HG02885 (cell line): ENCODE measurements around the gene CLRN3.

Experiments
- ATAC-seq: cut with Tn5 transposase; IDR thresholded peaks from one replicate; pipeline ENCODE4 v1.9.1; 2021; ENCODE audit warnings: mild to moderate bottlenecking; ENCODE audit not compliant: unreplicated experiment, poor library complexity

CLRN3 gene, protein sequence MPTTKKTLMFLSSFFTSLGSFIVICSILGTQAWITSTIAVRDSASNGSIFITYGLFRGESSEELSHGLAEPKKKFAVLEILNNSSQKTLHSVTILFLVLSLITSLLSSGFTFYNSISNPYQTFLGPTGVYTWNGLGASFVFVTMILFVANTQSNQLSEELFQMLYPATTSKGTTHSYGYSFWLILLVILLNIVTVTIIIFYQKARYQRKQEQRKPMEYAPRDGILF

GRCh38 chr10:127892743-127893142 lies at the start of gene CLRN3:
Gene CLRN3, minus strand, starts transcription at chr10:127892941. Its CDS starts 157 bp downstream, at chr10:127892784.
- ATAC-seq: no peak

DNA sequence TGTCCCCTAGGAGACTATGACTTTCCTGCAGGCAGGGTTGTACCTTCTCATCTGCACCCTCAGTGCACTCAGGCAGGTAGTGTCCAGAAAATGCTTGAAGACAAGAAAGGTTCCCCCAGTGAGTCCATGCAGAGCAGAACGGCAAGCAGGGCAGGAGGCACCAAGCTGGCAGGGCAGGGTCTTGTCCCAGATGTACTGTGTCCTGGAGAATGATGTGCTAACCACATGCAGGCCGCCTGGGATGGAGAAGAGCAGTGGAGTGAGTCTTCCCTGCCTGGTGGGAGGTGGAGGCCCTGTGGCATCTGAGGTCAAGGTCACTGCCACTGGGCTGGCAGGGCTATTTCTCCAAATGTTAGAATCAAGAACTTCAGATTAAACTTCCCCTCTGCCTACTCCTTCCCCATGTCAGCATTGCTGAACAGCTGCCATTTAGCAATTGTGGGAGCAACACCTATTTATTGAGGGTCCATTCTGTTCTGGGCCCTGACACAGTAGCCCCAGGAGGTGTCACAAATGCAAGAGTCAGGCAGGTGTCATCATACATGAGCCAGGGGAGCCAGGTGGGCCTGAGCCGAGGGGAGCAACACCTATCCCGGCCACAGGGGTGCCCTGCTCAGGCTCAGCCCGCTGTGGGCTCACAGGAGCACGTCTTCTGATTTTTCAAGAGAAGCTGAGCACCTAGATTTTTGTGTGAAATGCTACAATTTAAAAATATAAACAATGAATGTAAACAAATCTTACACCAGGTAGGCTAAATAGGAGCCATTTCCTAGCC lies 48.3 kb upstream of the CLRN3 start:
- no peak for ATAC-seq

- no peak for ATAC-seq
Observed at GRCh38 chr10:127939786-127940330, 47.1 kb upstream of the CLRN3 start.

DNA sequence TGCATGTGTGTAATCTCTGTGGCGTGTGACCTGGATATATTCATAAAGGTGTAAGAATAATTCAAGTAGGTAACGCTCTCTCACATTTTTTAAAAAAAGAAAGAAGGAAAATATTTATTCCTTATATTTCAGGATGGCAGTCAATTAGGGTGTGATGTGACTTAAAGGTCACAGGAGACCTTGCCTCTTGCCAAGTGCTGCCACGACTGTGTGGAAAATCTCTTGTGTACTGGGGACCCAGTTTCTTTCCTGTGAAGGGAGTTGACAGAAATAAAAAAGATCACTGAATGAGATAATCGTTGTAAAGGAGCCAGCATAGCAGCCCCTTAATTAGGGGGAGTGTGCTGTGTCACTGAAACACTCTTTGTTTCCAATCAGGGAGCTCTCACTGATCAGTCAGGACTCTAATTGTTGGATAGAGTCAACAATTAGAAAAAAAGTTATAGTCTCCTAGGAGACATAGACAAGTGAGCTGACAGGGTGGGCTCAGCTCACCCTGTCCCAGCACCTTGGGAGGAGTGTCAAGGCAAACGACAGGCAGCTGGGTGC lies 45.2 kb upstream of the CLRN3 start:
- ATAC-seq: no peak

DNA sequence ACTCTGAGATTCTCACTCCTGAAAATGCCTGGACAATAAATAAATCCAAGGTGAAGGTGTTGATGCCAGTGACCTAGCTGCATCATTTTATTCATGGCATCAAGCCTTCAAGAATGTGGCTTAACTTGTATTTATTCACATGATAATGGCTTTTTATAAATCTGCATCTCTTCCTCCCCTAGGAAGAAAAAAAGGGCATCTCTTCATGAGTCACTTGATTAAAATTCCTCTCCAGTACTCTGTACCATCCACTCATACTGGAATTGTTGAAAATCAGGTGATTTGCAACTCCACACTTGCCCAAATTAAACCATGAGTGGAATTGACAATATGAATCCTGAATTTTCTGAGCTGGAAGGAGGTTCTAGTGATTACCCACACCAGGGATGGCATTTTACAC lies 44.3 kb upstream of the CLRN3 start:
- ATAC-seq: no peak

GRCh38 chr10:127935071-127935561 lies 42.4 kb upstream of the CLRN3 start:
- ATAC-seq: no peak

- no peak for ATAC-seq
Observed at GRCh38 chr10:127934383-127934782, 41.6 kb upstream of the CLRN3 start.

DNA sequence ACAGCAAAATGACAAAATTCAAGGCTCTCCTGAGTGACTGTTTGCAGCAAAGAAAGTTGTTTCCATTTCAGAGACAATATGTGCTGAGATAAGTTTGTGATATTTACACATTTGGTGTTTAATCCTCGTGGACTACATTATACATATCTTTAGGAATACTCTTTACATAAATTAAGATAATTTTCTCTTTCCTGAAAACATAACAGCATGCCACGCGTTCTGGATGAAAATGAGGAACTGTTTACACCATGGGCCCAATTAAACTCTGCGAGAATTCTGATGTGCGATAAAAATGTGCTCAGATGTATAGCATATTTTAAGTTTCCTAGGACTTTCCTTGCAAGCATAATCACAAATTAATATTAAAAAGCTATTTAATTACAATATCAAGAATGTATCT lies 40.5 kb upstream of the CLRN3 start:
- no peak for ATAC-seq

- ATAC-seq: no peak
Observed at GRCh38 chr10:127932521-127933270, 40.0 kb upstream of the CLRN3 start.

- no peak for ATAC-seq
Observed at GRCh38 chr10:127928021-127928806, 35.5 kb upstream of the CLRN3 start.

GRCh38 chr10:127926455-127926854 lies 33.7 kb upstream of the CLRN3 start:
- ATAC-seq: no peak

DNA sequence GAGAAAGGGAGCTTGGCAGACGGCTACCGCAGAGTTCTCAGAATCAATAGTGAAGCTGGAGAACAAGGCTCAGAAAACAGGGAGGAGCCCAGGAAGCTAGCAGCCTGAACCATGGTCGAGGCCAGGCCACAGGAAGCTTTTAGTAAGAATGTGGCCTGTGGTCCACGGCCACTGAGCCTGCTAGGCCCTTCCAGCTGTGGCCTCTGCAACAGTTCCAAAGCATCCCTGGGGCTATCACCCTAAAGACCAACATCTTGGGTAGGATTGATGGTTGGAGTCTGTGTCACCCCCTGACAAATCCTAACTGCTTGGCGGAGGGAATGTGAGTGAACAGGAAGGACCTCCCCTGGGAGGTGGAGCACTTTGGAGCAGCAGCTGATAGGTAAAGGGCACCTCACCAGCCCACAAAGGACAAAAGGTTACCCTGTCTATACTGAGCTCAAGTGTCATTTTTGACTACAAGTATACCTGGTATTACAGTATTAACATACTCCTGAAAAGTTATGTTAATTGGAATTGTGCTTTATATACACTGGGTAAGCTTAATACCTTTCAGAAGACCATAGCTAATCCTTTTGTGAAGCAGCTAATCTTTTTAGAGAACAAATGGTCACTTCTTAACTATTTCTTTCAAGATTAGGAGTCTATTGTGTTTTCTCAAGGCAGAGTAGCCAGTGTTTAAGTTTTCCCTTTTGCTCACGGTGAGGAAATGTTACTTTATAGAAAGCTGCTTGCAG lies 32.9 kb upstream of the CLRN3 start:
- ATAC-seq: no peak

GRCh38 chr10:127923646-127924045 lies 30.9 kb upstream of the CLRN3 start:
- no peak for ATAC-seq

GRCh38 chr10:127922675-127923366 lies 30.1 kb upstream of the CLRN3 start:
- ATAC-seq: no peak

DNA sequence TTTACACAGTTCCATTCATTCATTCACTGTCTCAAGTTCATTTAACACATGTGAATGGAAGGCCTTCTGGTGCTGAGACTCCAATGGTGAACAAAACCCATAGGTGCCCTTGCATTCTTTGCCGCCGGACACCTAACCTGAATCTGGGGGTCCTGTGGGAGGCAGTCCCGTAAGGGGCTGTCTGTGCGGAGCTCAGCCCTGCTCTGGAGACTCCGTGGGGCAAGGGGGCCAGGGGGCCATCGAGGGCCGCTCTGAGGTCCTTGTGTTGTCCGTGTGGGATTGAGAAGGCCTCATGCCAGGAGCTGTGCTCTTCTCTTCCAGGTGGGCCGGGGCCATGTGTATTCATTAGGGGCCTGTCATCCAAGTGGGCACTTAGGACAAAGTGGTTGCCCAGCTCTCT lies 29.5 kb upstream of the CLRN3 start:
- no peak for ATAC-seq

GRCh38 chr10:127921753-127922145 lies 29.0 kb upstream of the CLRN3 start:
- ATAC-seq: no peak

DNA sequence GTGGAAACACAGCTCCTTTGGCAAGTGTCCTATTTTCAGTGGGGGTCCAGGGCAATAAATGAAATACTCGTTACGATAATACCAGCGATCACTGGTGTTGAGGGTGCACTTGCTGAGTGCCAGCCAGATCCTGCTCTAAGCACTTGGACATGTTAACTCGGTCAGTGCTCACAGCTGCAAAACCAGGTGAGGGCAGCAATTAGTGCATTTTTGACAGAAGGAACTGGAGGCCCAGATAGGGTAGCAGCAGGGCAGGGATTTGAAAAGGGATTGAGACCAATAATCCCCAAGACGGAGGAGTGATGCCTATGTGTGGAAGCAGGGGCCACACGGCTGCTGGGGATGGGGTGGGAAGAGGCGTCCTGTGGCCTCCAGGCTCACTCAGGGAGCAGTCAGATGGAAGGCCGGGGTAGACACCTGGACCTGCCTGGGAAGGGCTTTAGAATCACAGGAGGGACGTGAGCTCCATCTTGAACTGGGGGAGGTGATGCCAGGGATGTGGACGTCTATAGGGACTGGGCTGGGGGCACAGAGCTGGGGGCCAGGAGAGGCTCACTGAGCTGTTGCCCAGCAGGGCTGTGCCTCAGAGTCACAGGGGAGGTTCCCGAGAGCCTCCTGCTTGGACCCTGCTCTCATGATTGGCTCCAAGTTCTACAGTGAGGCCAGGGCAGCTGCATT lies 28.5 kb upstream of the CLRN3 start:
- ATAC-seq: no peak
